ENCODE measurements around the gene PAX5.

DNA sequence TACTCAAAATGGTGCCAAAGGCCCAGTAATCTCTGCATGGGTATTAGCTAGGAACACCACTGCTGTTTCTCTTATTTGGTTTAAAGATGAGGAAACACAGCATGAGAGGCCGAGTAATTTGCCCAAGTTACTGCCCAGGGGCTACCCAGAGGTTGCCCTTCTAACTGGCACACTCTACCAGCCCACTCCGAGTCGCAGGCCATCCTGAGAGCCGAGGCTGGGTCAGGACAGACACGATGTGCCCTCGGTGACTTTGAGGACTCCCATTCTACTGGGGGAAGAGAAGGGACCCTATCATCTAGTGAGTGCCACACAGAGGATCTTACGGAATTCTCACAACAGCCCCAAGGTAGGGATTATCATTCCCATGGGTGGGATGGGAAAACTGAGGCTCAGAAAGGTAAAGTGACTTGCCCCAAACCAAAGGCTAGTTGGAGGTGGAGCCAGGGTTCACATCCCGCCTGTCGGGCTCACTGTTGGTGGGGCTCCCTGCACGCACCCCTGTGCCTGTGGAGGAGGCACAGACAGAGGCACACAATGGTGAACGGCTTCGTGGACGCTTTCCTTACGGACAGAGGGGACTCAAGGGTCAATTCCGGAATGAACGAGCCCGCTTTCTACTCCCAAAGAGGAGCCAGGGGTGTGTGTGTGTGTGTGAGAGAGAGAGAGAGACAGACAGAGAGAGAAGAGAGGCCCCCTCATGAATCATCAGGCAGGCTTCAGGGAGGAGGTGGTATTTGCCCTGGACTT lies 236.4 kb downstream of the PAX5 start:
- no peak for TF ChIP-seq POLR2AphosphoS5 (IDR thresholded peaks at IDR 0.05; ENCODE audit: low read depth, low read length)
- TF ChIP-seq POLR2A (IDR thresholded peaks at IDR 0.05; ENCODE audit: low read depth, low read length), result no peak
- no peak for TF ChIP-seq SPI1 (IDR thresholded peaks at IDR 0.05; ENCODE audit: low read depth, low read length)
- TF ChIP-seq TAF1 (IDR thresholded peaks at IDR 0.05; ENCODE audit: low read depth, low read length), result no peak
- TF ChIP-seq PAX5 (IDR thresholded peaks at IDR 0.05; ENCODE audit: insufficient read depth, low read length, severe bottlenecking), result no peak
- TF ChIP-seq POU2F2 (IDR thresholded peaks at IDR 0.05; ENCODE audit: low read depth, low read length), result no peak
